H54 (cell line): ENCODE measurements around the gene ACADVL.

Source experiments
- DNase-seq: peaks from one replicate; pipeline ENCODE4 v3.0.0; 2011; ENCODE audit warnings: low spot score, mixed read lengths; ENCODE audit not compliant: insufficient read length
- FAIRE-seq: peaks from 3 replicates; lab custom pipeline; 2011; peaks lifted over from hg19 to GRCh38; lab: Jason Lieb, UNC
- POLR2A ChIP-seq: IDR thresholded peaks from 2 replicates; pipeline ENCODE4 v1.6.1; 2011; ENCODE audit warnings: low read depth, mild to moderate bottlenecking, low read length

The ACADVL gene

DNA sequence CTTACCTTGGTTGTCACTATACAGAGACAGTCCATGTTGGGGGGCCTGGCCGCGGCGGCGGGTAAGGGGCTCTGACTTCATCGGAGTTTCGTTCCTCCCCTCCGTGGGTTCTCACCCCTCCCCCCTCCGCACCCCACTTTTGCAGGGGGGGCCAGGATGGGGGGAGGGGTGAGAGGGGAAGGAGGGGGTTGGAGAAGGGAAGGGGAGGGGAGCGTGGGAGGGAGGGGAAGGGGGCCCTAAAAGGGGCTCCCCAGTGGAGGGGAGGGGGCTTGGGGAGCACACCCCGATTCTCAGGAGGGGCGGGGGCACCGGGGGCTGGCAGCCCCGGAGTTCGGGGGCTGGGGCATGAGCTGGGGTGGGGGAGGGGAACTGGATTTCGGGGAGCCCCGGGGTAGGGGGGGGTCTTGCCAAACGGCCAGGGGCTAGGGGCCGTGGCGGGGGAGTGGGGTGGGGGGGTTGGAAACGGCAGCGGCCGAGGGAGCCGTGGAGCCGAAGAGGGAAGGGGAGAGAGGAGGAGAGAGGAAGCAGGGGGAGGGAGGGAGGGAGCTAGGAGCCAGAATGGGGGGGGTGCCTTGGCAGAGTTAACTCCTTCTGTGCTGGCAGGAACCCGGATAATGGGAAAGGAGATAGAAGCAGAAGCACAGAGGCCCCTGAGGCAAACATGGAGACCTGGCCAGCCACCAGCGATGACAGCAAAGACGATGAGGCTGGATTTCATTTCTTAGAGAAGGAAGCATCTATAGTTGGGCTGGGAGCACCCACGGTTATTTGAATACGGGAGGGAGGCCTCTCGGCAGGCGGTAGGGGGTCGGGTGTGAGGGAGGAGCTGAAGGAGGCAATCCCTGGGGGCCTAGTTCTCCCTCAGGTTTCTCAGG, 2.4 kb upstream of the ACADVL start:
- TF ChIP-seq POLR2A: no peak
- DNase-seq (peak; percentile 67), FAIRE-seq (no peak)

DNA sequence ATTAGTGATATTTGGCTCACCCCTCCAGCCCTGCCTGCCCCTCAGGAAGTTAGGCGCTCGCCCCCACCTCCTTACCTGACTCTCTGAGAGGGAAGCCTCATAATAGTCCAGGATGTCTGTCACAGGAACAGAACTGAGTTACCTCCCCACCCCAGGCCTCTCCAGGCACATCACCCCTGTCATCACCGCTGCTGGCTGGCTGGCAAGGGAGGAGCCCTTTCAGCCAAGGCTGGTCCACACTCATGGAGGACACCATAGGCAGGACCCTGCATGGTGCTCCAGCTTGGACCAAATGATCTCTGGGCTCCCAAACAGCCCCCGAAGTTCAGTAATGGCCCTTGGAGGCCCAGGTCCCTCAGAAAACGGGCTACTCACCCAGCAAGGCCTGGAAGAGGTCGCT, 1.6 kb upstream of the ACADVL start:
- FAIRE-seq (no peak), DNase-seq (no peak)

DNA sequence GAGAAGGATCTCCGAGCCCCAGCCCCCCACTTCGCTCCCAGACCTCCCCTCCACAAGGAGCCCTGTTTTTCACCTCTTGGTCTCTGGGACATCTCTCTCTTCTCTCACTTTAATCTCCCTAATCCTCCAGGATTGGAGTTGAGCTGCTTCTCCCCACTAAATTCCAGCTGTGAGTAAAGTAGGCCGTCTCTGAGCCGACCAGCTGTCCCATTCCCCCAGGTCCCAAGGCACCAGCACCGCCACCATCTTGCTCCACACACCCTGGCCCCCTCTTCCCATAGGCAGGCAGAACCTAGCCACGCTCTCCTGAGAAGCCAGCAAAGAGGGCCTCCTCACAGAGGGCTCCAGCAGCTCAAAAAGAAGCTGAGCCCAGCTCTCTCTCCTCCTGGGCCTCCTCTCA, 980 bp upstream of the ACADVL start:
- TF ChIP-seq POLR2A: no peak
- FAIRE-seq (no peak), DNase-seq (no peak)

More for the DNA sequence above, 1.6 kb upstream of the ACADVL start:
- no peak for TF ChIP-seq POLR2A

DNA sequence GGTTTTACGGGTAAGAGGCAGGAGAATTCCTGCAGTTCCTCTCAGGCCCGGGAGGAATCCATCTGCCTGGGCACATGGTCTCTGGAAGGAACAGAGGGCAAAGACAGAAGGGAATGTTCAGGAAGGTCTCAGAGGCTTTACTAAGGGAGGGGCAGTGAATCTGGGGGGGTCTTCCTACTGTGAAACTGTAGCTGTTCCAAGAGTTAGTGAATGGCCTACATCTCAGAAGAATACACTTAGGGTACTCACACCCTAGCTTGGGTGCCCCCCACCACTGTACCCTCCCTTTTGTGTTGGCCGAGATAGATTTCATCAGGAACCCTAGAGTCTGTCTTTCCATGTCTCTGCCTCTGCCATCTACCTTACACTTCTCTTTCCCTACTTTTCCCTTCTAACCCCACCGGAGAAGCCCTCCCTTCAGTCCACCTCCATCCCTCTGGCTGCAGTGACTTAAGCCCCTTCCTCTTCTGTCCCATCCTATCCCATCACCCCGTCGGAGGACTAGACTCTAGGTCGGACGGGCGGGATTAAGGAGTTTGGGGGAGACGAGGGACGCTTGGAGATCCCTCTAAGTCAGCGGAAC, 418 bp upstream of the ACADVL start:
- no peak for FAIRE-seq
- no peak for DNase-seq
- TF ChIP-seq POLR2A: no peak

DNA sequence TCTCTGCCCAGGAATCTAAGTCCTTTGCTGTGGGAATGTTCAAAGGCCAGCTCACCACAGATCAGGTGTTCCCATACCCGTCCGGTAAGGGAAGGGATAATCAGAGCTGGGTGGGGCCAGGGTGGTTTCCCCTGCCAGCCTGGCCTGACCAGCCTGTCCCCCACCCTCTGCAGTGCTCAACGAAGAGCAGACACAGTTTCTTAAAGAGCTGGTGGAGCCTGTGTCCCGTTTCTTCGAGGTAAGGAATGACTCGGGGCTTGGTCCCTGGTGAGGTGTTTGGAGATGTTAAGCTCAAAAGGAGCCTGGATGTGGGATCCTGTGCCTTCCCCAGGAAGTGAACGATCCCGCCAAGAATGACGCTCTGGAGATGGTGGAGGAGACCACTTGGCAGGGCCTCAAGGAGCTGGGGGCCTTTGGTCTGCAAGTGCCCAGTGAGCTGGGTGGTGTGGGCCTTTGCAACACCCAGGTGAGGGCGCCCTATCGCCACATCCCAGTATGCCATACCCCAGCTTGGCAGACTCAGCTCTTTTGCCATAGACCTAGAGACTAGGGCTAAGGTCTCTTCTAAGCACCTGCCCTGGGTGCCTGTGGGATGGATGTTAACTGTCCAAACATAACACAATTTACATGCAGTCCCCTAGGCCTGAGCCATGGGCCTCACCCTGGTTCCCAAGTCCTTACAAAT, 997 bp downstream of the ACADVL start:
- no peak for FAIRE-seq
- no peak for DNase-seq

DNA sequence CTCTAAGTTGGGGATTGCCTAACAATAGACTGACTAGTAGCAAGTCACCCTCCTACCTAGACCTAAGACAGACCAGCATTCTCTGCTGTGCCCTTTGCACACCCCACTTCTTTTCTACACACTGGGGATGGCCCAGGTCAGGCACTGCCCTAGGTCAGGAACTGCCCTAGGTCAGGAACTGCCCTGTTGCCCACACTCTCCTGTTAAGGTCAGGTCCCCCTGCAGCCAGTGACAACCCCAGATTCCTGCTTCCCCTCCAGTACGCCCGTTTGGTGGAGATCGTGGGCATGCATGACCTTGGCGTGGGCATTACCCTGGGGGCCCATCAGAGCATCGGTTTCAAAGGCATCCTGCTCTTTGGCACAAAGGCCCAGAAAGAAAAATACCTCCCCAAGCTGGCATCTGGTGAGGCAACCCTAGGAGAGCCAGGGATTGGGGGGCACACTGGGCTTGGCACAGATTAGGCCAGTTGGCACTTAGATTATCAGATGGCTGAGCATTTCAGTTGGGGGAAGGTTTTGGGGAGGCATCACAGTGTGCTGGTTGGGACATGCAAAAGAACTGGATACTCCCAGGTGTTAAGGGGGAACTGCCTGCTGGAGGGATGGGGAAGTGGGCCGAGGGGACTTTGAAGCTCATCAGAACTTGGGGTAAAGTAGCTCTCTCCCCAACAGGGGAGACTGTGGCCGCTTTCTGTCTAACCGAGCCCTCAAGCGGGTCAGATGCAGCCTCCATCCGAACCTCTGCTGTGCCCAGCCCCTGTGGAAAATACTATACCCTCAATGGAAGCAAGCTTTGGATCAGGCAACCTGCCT, 1.7 kb downstream of the ACADVL start:
- no peak for TF ChIP-seq POLR2A
- no peak for DNase-seq
- FAIRE-seq: no peak

More for the DNA sequence above, 997 bp downstream of the ACADVL start:
- no peak for TF ChIP-seq POLR2A

DNA sequence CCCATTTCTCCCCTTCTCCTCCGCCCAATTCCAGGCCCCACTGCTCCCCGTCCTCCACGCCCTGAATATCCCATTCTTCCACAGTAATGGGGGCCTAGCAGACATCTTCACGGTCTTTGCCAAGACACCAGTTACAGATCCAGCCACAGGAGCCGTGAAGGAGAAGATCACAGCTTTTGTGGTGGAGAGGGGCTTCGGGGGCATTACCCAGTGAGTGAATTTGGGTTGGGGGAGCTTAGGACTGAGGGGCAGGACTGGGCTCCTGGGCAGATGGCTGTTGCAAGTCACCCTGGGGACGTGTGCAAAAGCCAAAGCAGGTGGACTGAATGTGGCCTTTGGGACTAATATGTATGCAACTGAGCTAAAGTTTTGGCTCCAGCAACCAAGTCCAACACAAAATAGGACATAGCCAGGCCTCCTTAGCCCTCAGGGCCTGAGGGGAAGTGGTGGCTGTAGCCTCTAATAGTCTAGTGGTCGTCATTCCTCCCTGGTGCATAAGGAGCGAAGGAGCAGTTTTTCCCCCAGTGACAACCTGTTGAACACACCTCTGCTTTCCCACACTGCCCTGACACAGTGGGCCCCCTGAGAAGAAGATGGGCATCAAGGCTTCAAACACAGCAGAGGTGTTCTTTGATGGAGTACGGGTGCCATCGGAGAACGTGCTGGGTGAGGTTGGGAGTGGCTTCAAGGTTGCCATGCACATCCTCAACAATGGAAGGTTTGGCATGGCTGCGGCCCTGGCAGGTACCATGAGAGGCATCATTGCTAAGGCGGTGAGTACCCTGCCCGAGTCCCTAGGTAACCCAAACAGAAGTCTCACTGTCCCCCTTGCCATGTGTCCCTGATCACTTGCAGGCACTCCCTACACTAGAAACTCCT, 2.6 kb downstream of the ACADVL start:
- FAIRE-seq (no peak), DNase-seq (no peak)
- TF ChIP-seq POLR2A: no peak

DNA sequence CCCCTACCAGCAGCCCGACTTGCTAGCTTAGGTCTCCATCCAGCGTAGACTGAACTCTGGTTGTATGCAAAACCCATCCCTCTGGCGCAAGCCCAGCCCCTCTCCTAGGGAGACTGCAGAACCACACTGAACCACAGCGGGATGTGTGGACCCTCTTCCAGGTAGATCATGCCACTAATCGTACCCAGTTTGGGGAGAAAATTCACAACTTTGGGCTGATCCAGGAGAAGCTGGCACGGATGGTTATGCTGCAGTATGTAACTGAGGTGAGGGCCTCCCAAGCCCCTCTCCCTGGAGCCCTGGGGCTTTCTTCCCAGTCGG, 3.2 kb downstream of the ACADVL start:
- TF ChIP-seq POLR2A: no peak
- DNase-seq (no peak), FAIRE-seq (no peak)

DNA sequence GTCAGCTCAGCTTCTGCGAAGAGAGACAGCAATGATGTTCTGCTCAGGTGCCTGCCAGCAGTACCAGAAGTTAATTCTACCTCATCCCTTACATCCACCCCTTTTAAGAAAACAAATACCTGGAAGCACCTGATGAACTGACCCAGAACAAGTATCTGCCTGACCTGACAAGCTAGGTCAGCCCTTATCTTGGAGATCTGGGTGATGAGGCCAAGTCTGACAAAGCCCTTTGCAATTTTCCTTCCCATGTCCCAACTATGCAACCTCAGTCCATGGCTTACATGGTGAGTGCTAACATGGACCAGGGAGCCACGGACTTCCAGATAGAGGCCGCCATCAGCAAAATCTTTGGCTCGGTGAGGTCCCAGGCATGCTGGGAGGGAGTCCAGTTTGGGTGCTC, 3.6 kb downstream of the ACADVL start:
- DNase-seq (no peak), FAIRE-seq (no peak)

DNA sequence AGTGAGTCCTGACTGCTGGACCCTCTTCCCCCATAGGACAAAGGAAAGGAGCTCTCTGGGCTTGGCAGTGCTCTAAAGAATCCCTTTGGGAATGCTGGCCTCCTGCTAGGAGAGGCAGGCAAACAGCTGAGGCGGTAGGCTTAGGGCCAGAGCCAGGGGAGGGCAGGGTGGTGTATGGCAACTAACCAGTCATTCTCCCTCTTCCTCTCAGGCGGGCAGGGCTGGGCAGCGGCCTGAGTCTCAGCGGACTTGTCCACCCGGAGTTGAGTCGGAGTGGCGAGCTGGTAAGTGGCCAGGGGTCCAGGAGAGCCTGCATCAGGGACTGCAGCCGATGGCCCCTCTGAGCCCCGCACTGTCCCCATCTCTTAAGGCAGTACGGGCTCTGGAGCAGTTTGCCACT, 4.4 kb downstream of the ACADVL start:
- no peak for TF ChIP-seq POLR2A
- DNase-seq (no peak), FAIRE-seq (no peak)

More for the DNA sequence above, 3.6 kb downstream of the ACADVL start:
- TF ChIP-seq POLR2A: no peak

DNA sequence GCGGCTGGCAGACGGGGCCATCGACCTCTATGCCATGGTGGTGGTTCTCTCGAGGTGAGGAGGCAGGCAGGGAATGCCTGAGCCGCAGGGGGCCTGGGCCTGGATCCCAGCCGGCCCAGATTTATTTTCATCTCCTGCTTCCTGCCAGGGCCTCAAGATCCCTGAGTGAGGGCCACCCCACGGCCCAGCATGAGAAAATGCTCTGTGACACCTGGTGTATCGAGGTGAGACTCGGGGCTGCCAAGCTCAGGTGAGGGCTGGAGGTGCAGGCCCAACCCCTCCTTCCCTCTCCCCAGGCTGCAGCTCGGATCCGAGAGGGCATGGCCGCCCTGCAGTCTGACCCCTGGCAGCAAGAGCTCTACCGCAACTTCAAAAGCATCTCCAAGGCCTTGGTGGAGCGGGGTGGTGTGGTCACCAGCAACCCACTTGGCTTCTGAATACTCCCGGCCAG, 4.9 kb downstream of the ACADVL start:
- DNase-seq (no peak), FAIRE-seq (no peak)
- no peak for TF ChIP-seq POLR2A

DNA sequence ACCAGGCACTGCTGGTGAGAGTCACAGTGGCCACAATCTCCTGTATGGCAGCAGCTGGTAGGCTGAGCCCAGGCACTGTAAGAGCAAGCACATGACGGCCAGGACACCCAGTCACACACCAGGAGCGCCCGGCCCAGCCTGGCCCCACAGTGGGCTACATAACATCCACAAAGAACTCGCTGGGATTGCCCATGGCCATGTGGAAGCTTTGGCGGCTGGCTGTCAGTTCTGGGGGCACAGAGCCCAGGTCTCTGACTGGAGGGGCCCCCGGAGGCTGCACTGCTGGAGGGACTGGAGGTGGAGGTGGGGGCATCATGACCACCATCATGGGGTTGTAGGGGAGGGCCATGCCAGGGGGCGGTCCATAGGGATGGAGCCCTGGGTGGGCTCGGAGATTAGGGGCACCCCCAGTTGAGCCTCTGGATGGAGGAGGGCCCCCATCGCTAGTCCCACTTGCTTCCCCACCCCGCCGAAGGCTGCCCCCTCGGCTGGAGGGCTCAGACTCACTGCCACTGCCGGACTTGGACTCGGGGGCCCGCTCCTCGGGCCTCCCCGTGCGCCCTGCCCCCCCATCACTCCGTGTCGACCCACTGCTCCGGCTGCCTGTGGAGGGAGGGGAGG, 6.1 kb downstream of the ACADVL start:
- no peak for TF ChIP-seq POLR2A
- FAIRE-seq (no peak), DNase-seq (no peak)
